GM12878 (cell line): Measurements from ENCODE around the gene ME3. TPM values are rescaled to one million over a fixed set of nuclear protein-coding genes. Genes with fewer than 3 reads are reported as not detected.

Experiments
- ATAC-seq: fragments of 200-7000 bp; cut with Tn5 transposase; 3 replicates; pipeline ENCODE4 v1.9.1; 2020; ENCODE audit warnings: mild to moderate bottlenecking, moderate library complexity
- BruUV-seq: library from RNA; stranded (reverse); fragments of 400-500 nt; replicated peaks from 2 replicates; lab custom pipeline; 2021; lab: Mats Ljungman, UMichigan
- CTCF ChIA-PET: fragments of 300-600 bp; sonication (Branson Sonifier 250); formaldehyde crosslinking; extraction: SDS; loops from one replicate; lab custom pipeline; 2021; ENCODE audit warnings: inconsistent platforms; lab: Yijun Ruan, JAX
- POLR2A ChIA-PET: fragments of 350-600 bp; formaldehyde crosslinking; extraction: SDS; loops from one replicate; lab custom pipeline; 2021; ENCODE audit warnings: inconsistent platforms; lab: Charles Lee
- RAD21 ChIA-PET: fragments of 300-600 bp; sonication (Branson Sonifier 250); formaldehyde crosslinking; loops from one replicate; lab custom pipeline; 2023; ENCODE audit warnings: antibody characterized with exemption; ENCODE audit not compliant: unreplicated experiment; lab: Charles Lee
- SMC1A ChIA-PET: fragments of 300-600 bp; sonication (Branson Sonifier 250); formaldehyde crosslinking; loops from one replicate; lab custom pipeline; 2023; ENCODE audit not compliant: unreplicated experiment, uncharacterized antibody; lab: Charles Lee
- DNase-seq: peaks from one replicate; pipeline ENCODE4 v3.0.0-alpha.2; 2011; ENCODE audit warnings: low read depth, low spot score
- FAIRE-seq: peaks from 3 replicates; lab custom pipeline; 2011; peaks lifted over from hg19 to GRCh38; lab: Jason Lieb, UNC
- H2AFZ ChIP-seq: 2 replicates; pipeline ENCODE4 v1.6.0; 2011; ENCODE audit warnings: low read depth, low read length, control low read depth; ENCODE audit not compliant: control insufficient read depth
- H3K27ac ChIP-seq: 2 replicates; pipeline ENCODE4 v1.5.1; 2011; ENCODE audit warnings: control low read depth; ENCODE audit not compliant: control insufficient read depth, insufficient read depth
- H3K27me3 ChIP-seq, 2 experiments: replicated peaks in 1 of 2; 2 replicates each; pipeline versions ENCODE4 v1.6.0 to v1.6.1; 2011; ENCODE audit warnings: low read length in 1 of 2; ENCODE audit not compliant: control insufficient read depth in 2 of 2, insufficient read depth in 2 of 2
- H3K36me3 ChIP-seq, 2 experiments: 2 replicates each; pipeline ENCODE4 v1.5.1; 2011; ENCODE audit warnings: low read length in 1 of 2; ENCODE audit not compliant: control insufficient read depth in 2 of 2, insufficient read depth in 2 of 2
- H3K4me1 ChIP-seq: 2 replicates; pipeline ENCODE4 v1.6.1; 2011; ENCODE audit warnings: mild to moderate bottlenecking, low read length, moderate library complexity, mixed read lengths; ENCODE audit not compliant: control insufficient read depth, insufficient read depth
- H3K4me2 ChIP-seq: 2 replicates; pipeline ENCODE4 v1.6.0; 2011; ENCODE audit warnings: control low read depth; ENCODE audit not compliant: control insufficient read depth, insufficient read depth
- H3K4me3 ChIP-seq: fragments of 200-600 bp; sonication (generic); 2 replicates; pipeline ENCODE4 v1.5.1; 2016
- H3K79me2 ChIP-seq: 2 replicates; pipeline ENCODE4 v1.6.0; 2011; ENCODE audit warnings: low read length; ENCODE audit not compliant: control insufficient read depth, insufficient read depth
- H3K9ac ChIP-seq: 2 replicates; pipeline ENCODE4 v1.8.0; 2011; ENCODE audit warnings: low read length, control low read depth, mixed read lengths; ENCODE audit not compliant: control insufficient read depth, insufficient read depth
- H3K9me3 ChIP-seq: replicated peaks from 3 replicates; pipeline ENCODE4 v1.5.1; 2011; ENCODE audit warnings: mild to moderate bottlenecking, low read length; ENCODE audit not compliant: control insufficient read depth, insufficient read depth
- H4K20me1 ChIP-seq: 2 replicates; pipeline ENCODE4 v1.6.0; 2011; ENCODE audit not compliant: control insufficient read depth, insufficient read depth
- BHLHE40 ChIP-seq, 2 experiments: fragments of 450-650 bp in 1 of 2; IDR thresholded peaks; 2 replicates each; pipeline ENCODE4 v1.6.1; 2011 to 2017; ENCODE audit warnings: low read depth in 2 of 2, borderline replicate concordance in 1 of 2, improper control_type of control experiment in 1 of 2, low read length in 1 of 2, mild to moderate bottlenecking in 1 of 2
- CREM ChIP-seq: IDR thresholded peaks from 2 replicates; pipeline ENCODE4 v1.6.1; 2014; ENCODE audit warnings: antibody characterized with exemption, low read depth
- EED ChIP-seq: sonication (generic); IDR thresholded peaks from 2 replicates; pipeline ENCODE4 v1.6.1; 2016; ENCODE audit warnings: antibody characterized with exemption, low read depth
- GABPA ChIP-seq: IDR thresholded peaks from 2 replicates; pipeline ENCODE4 v1.6.1; 2014; ENCODE audit warnings: antibody characterized with exemption, low read depth, mild to moderate bottlenecking, inconsistent platforms
- GATAD2B ChIP-seq: fragments of 450-650 bp; conservative IDR thresholded peaks from 2 replicates; pipeline ENCODE4 v1.6.1; 2017; ENCODE audit warnings: low read depth, mild to moderate bottlenecking, moderate library complexity
- RAD51 ChIP-seq: fragments of 450-650 bp; IDR thresholded peaks from 2 replicates; pipeline ENCODE4 v1.6.1; 2016; ENCODE audit warnings: moderate library complexity, mild to moderate bottlenecking, inconsistent platforms
- RUNX3 ChIP-seq: IDR thresholded peaks from 2 replicates; pipeline ENCODE4 v1.6.1; 2012; ENCODE audit warnings: low read length, inconsistent platforms
- SIN3A ChIP-seq: IDR thresholded peaks from 2 replicates; pipeline ENCODE4 v1.6.1; 2012; ENCODE audit warnings: low read depth, low read length, improper control_type of control experiment
- SIX5 ChIP-seq: IDR thresholded peaks from 2 replicates; pipeline ENCODE4 v1.6.1; 2011; ENCODE audit warnings: mild to moderate bottlenecking, low read depth, low read length, moderate library complexity; ENCODE audit not compliant: severe bottlenecking
- SMAD5 ChIP-seq: IDR thresholded peaks from 2 replicates; pipeline ENCODE4 v1.6.1; 2016; ENCODE audit warnings: antibody characterized with exemption, low read depth
- SP1 ChIP-seq: IDR thresholded peaks from one replicate; pipeline ENCODE4 v1.6.1; 2011; ENCODE audit warnings: low read depth, low read length
- TCF7 ChIP-seq: IDR thresholded peaks from 2 replicates; pipeline ENCODE4 v1.6.1; 2014; ENCODE audit warnings: antibody characterized with exemption, borderline replicate concordance
- WGBS: methylation state at CpG from one replicate; pipeline ENCODE4 v1.1.6; 2016; ENCODE audit warnings: low lambda C conversion rate; ENCODE audit not compliant: insufficient replicate concordance, insufficient coverage; ENCODE audit errors: missing lambda C conversion rate; 5-methylcytosine and 5-hydroxymethylcytosine counted together
- in situ Hi-C: fragments of 300-500 bp; cut with MboI; formaldehyde crosslinking; loops from 9 replicates; pipeline ENCODE4 v1.14.3; 2018; ENCODE audit warnings: mixed read lengths
- intact Hi-C: fragments of 100-400 bp; cut with micrococcal nuclease; formaldehyde crosslinking; loops from one replicate; pipeline ENCODE4 v1.14.2; 2022; ENCODE audit not compliant: unreplicated experiment
- polyA plus RNA-seq, 11 experiments: library from polyadenylated mRNA; depleted of rRNA in 4 of 11; unstranded in 6 of 11; stranded (reverse) in 5 of 11; fragments of >200 nt; fragmentation: Nextera tagmentation in 4 of 11; fragmentation: Illumina TruSeq in 1 of 11; extraction: Ambion mirVana in 4 of 11; extraction: Trizol in 1 of 11; gene quantifications; 1 replicate in 1 of 11; 2 replicates in 10 of 11; pipeline versions ENCODE4 v1.2.1 to v1.2.3, GENCODE V29; 2011 to 2016; ENCODE audit warnings: inconsistent platforms in 2 of 11, missing spikeins in 2 of 11, low read depth in 1 of 11
- total RNA-seq, 4 experiments: library from RNA; depleted of rRNA in 3 of 4; stranded (reverse); fragments of >200 nt in 3 of 4; fragmentation: Illumina TruSeq in 1 of 4; extraction: Trizol in 1 of 4; gene quantifications; 2 replicates each; pipeline versions ENCODE4 v1.2.1 to v1.2.3, GENCODE V29; 2013 to 2021
- TF ChIP-seq, protein P1 (sequence below): fragments of 450-650 bp; IDR thresholded peaks from 2 replicates; pipeline ENCODE4 v1.6.1; 2017; ENCODE audit warnings: mild to moderate bottlenecking, moderate library complexity
- TF ChIP-seq, protein P2 (sequence below): IDR thresholded peaks from 2 replicates; pipeline ENCODE4 v1.6.1; 2012; ENCODE audit warnings: mild to moderate bottlenecking, low read depth, low read length
- TF ChIP-seq, protein P3 (sequence below): IDR thresholded peaks from 2 replicates; pipeline ENCODE4 v1.6.1; 2012; ENCODE audit warnings: low read depth, low read length, improper control_type of control experiment

ME3 gene
- total and polyA plus RNA-seq, 10 of the 15 experiments (the other 5 are each of a cell fraction or from before 2014, with no cell fraction given), result 0.06 to 0.40 (median 0.19) TPM; not detected in 2

DNA sequence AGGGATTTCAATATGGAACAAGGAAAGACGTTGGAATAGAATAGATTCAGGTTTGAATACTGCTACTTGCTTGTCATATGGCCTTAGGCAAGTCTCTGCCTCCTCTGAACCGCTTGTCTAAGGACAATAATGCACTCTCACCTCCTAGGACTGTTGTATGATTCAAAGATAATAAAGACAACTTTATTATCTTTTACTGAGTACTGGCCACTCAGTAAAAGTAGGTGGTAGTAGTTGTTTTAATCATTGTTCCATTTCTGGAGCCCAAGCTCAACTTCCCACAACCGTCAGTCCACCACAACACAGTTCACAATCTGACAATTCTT, 134.2 kb downstream of the ME3 start:
- Histone ChIP-seq H4K20me1 (no peaks in the 10 kb centered on the region), H3K4me3 (no peak overlapping the region), H3K4me2 (no peak overlapping the region), H3K27ac (no peak overlapping the region), H3K36me3 (no peaks in the 10 kb centered on the region), H2AFZ (no peak overlapping the region), H3K9ac (no peak overlapping the region), H3K79me2 (no peaks in the 10 kb centered on the region), H3K27me3 (no peaks in the 10 kb centered on the region; a peak in 1 of 4 replicates), H3K4me1 (no peaks in the 10 kb centered on the region), H3K9me3 (no peaks in the 10 kb centered on the region)
- 0% methylated on average over 3 of the region's 3 CpGs for WGBS
- BruUV-seq, result no TSS peak
- DNase-seq (no peak), ATAC-seq (no peak), FAIRE-seq (no peak)
- POLR2A ChIA-PET, result no interaction called here
- RAD21 ChIA-PET, result no interaction called here
- intact Hi-C loops (no loop called here), in situ Hi-C loops (no loop called here)
- TF ChIP-seq GABPA, result no peak
- TF ChIP-seq TCF7, result no peak
- TF ChIP-seq SP1, result no peak
- no peak for TF ChIP-seq CREM
- TF ChIP-seq, protein P1, sequence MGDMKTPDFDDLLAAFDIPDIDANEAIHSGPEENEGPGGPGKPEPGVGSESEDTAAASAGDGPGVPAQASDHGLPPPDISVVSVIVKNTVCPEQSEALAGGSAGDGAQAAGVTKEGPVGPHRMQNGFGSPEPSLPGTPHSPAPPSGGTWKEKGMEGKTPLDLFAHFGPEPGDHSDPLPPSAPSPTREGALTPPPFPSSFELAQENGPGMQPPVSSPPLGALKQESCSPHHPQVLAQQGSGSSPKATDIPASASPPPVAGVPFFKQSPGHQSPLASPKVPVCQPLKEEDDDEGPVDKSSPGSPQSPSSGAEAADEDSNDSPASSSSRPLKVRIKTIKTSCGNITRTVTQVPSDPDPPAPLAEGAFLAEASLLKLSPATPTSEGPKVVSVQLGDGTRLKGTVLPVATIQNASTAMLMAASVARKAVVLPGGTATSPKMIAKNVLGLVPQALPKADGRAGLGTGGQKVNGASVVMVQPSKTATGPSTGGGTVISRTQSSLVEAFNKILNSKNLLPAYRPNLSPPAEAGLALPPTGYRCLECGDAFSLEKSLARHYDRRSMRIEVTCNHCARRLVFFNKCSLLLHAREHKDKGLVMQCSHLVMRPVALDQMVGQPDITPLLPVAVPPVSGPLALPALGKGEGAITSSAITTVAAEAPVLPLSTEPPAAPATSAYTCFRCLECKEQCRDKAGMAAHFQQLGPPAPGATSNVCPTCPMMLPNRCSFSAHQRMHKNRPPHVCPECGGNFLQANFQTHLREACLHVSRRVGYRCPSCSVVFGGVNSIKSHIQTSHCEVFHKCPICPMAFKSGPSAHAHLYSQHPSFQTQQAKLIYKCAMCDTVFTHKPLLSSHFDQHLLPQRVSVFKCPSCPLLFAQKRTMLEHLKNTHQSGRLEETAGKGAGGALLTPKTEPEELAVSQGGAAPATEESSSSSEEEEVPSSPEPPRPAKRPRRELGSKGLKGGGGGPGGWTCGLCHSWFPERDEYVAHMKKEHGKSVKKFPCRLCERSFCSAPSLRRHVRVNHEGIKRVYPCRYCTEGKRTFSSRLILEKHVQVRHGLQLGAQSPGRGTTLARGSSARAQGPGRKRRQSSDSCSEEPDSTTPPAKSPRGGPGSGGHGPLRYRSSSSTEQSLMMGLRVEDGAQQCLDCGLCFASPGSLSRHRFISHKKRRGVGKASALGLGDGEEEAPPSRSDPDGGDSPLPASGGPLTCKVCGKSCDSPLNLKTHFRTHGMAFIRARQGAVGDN, result no peak
- no peak for TF ChIP-seq SIN3A
- TF ChIP-seq SMAD5, result no peak
- TF ChIP-seq, protein P2, sequence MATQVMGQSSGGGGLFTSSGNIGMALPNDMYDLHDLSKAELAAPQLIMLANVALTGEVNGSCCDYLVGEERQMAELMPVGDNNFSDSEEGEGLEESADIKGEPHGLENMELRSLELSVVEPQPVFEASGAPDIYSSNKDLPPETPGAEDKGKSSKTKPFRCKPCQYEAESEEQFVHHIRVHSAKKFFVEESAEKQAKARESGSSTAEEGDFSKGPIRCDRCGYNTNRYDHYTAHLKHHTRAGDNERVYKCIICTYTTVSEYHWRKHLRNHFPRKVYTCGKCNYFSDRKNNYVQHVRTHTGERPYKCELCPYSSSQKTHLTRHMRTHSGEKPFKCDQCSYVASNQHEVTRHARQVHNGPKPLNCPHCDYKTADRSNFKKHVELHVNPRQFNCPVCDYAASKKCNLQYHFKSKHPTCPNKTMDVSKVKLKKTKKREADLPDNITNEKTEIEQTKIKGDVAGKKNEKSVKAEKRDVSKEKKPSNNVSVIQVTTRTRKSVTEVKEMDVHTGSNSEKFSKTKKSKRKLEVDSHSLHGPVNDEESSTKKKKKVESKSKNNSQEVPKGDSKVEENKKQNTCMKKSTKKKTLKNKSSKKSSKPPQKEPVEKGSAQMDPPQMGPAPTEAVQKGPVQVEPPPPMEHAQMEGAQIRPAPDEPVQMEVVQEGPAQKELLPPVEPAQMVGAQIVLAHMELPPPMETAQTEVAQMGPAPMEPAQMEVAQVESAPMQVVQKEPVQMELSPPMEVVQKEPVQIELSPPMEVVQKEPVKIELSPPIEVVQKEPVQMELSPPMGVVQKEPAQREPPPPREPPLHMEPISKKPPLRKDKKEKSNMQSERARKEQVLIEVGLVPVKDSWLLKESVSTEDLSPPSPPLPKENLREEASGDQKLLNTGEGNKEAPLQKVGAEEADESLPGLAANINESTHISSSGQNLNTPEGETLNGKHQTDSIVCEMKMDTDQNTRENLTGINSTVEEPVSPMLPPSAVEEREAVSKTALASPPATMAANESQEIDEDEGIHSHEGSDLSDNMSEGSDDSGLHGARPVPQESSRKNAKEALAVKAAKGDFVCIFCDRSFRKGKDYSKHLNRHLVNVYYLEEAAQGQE, result no peak
- TF ChIP-seq EED, result no peak
- TF ChIP-seq, protein P3, sequence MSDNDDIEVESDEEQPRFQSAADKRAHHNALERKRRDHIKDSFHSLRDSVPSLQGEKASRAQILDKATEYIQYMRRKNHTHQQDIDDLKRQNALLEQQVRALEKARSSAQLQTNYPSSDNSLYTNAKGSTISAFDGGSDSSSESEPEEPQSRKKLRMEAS, result no peak
- TF ChIP-seq GATAD2B, result no peak
- TF ChIP-seq SIX5, result no peak
- TF ChIP-seq RAD51, result no peak
- TF ChIP-seq BHLHE40 (IDR thresholded peaks at IDR 0.05; ENCODE audit: borderline replicate concordance in 1 of 2, low read depth in 2 of 2, low read length in 1 of 2), result no peak
- TF ChIP-seq RUNX3, result no peak
- SMC1A ChIA-PET, result interaction anchor here (0.9 to 1.6 kb wide), 5 partner anchors 15 to 279 kb away, joined by 3 to 4 read pairs (median 3); no protein-coding TSS in a partner anchor
- CTCF ChIA-PET, result interaction anchor here (1.7 kb wide), 1 partner anchor 70 kb away, joined by 5 read pairs; no protein-coding TSS in a partner anchor
